ENCODE measurements around the gene AGBL5. TPM values are rescaled to one million over a fixed set of nuclear protein-coding genes. Genes with fewer than 3 reads are reported as not detected.
"Not testable (repeated sequence)": the region's sequence is repeated elsewhere in the genome, so short reads cannot be mapped to it uniquely, and the experiment has no call there.

The AGBL5 gene
- total RNA-seq, 2 donors from 2014 or later: 12.5 to 20.5 TPM

GRCh38 chr2:27071277-27071989, 20.0 kb downstream of the AGBL5 start, which contains the start of gene OST4:
OST4 (minus strand) TSS chr2:27071654.
- no peaks in the 10 kb centered on the region for H3K9me3 Mint-ChIP-seq
- peak; percentile 95 to 97 for ATAC-seq
- peak within 1 kb of the TSS; percentile 98 for H3K4me3 Mint-ChIP-seq
- peak; percentile 95 for DNase-seq (ENCODE audit: low spot score)
- H3K4me1 Mint-ChIP-seq (ENCODE audit: low read depth in 2 of 2): peaks cover 65 to 68% of the 10 kb centered on the region in 2 donors
- peak within 1 kb of the TSS; percentile 94 to 97 for H3K27ac Mint-ChIP-seq
- no peaks in the 10 kb centered on the region for H3K27me3 Mint-ChIP-seq
- H3K36me3 Mint-ChIP-seq: peaks cover 17% of the 10 kb centered on the region

DNA sequence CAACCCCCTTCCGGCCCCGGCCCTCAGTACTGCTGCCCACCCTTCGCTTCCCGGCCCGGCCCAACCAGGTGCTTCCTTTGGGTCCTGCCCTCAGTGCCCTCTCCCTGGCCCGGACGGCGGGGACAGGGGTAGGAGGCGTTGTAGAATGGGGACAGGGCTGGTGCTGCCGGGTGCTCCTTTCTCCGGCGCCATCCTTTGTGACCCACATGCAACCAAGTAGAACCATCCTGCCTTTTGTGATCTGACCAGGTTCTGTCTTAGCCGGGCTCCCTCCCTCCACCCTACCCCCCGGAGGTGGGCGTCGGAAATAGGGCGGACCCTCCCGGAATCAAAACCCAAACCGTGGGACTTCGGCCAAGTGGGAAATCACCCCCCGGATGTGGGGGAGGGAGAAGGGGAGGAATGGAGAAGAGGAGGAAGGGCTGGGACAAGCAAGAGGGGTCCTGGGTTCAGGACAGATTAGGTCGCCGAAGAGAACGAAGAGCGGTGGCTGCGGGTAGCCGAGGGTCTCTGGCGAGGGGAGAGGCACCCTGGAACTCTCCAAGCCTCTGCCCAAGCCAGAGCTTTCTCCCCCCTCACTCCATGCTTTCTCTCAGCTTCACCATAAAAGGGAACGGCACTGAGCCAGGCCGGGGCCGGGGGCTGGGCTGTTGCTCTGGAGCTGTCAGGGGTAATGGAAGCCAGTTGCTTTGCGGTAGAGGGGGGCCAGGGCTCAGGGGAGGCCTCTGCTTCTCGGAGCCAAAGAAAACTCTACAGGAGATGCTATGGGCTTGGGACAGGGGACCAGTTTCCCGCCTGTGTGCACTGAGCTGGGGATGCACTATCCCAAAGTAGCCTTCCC, 20.7 kb downstream of the AGBL5 start:
- DNase-seq (ENCODE audit: low spot score): peak; percentile 80
- Mint-ChIP-seq H3K4me1 (ENCODE audit: low read depth in 2 of 2) (peaks cover 72 to 75% of the 10 kb centered on the region in 2 donors), H3K27ac (peak overlapping the region; percentile 77 to 87), H3K9me3 (no peaks in the 10 kb centered on the region), H3K36me3 (peaks cover 16% of the 10 kb centered on the region), H3K4me3 (peak overlapping the region; percentile 90), H3K27me3 (no peaks in the 10 kb centered on the region)
- no peak for ATAC-seq

GRCh38 chr2:27072920-27073319, 21.5 kb downstream of the AGBL5 start:
- Mint-ChIP-seq H3K36me3 (peaks cover 16% of the 10 kb centered on the region), H3K4me1 (ENCODE audit: low read depth in 2 of 2) (peaks cover 78 to 79% of the 10 kb centered on the region in 2 donors), H3K9me3 (no peaks in the 10 kb centered on the region), H3K27me3 (no peaks in the 10 kb centered on the region), H3K27ac (peak overlapping the region; percentile 77 to 87), H3K4me3 (peak overlapping the region; percentile 90)
- DNase-seq (ENCODE audit: low spot score): no peak
- no peak for ATAC-seq

GRCh38 chr2:27073782-27074181, 22.3 kb downstream of the AGBL5 start:
- Mint-ChIP-seq H3K27me3 (no peaks in the 10 kb centered on the region), H3K27ac (peak overlapping the region; percentile 77 to 87), H3K36me3 (peaks cover 16% of the 10 kb centered on the region), H3K4me1 (ENCODE audit: low read depth in 2 of 2) (peaks cover 75 to 78% of the 10 kb centered on the region in 2 donors), H3K9me3 (no peaks in the 10 kb centered on the region), H3K4me3 (peak overlapping the region; percentile 21)
- DNase-seq (ENCODE audit: low spot score): no peak
- ATAC-seq: no peak

GRCh38 chr2:27074738-27075565, 23.5 kb downstream of the AGBL5 start:
- Mint-ChIP-seq H3K27me3 (no peaks in the 10 kb centered on the region), H3K36me3 (peaks cover 6% of the 10 kb centered on the region), H3K4me3 (peak overlapping the region; percentile 74), H3K4me1 (ENCODE audit: low read depth in 2 of 2) (peaks cover 63 to 66% of the 10 kb centered on the region in 2 donors), H3K9me3 (no peaks in the 10 kb centered on the region), H3K27ac (peak overlapping the region; percentile 77 to 87)
- ATAC-seq: no peak
- DNase-seq (ENCODE audit: low spot score): no peak

DNA sequence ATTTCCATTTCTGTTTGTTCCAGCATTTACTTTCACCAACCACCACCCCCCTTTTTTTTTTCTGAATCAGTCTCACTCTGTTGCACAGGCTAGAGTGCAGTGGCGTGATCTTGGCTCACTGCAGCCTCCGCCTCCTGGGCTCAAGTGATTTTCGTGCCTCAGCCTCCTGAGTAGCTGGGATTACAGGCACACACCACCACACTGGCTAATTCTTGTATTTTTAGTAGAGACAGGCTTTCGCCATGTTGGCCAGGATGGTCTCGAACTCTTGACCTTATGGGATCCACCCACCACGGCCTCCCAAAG, 24.1 kb downstream of the AGBL5 start:
- Mint-ChIP-seq H3K27ac (peak overlapping the region; percentile 77 to 87), H3K4me1 (ENCODE audit: low read depth in 2 of 2) (peaks cover 61 to 65% of the 10 kb centered on the region in 2 donors), H3K4me3 (peak overlapping the region; percentile 74)
- not testable (repeated sequence) for ATAC-seq; H3K36me3 Mint-ChIP-seq; DNase-seq (ENCODE audit: low spot score); H3K27me3 Mint-ChIP-seq; H3K9me3 Mint-ChIP-seq

DNA sequence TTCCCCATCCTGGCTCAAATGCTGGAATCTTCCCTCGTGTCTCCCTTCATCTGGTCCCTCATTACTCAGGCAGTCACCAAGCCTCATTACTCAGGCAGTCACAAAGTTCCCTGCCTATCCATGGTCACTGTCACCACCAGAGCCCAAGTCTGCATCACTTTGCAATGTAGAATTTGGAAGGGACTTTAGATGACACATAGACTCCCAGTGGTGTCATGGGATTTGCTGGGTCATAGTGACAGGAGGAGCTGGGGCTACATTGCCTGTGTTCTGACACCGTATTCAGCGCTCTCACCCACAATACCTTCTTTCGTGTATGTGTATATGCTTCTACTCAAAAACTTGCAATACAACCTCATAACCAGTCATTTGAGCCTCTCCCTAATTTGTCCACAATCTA, 24.9 kb downstream of the AGBL5 start:
- H3K27ac Mint-ChIP-seq: peak overlapping the region; percentile 77 to 87
- H3K9me3 Mint-ChIP-seq: no peaks in the 10 kb centered on the region
- DNase-seq (ENCODE audit: low spot score): no peak
- H3K4me3 Mint-ChIP-seq: peak overlapping the region; percentile 66
- no peaks in the 10 kb centered on the region for H3K27me3 Mint-ChIP-seq
- H3K4me1 Mint-ChIP-seq (ENCODE audit: low read depth in 2 of 2): peaks cover 61 to 66% of the 10 kb centered on the region in 2 donors
- ATAC-seq: no peak
- H3K36me3 Mint-ChIP-seq: no peaks in the 10 kb centered on the region

- no peak for DNase-seq (ENCODE audit: low spot score)
- H3K9me3 Mint-ChIP-seq: no peaks in the 10 kb centered on the region
- peak overlapping the region; percentile 77 to 87 for H3K27ac Mint-ChIP-seq
- no peaks in the 10 kb centered on the region for H3K27me3 Mint-ChIP-seq
- ATAC-seq: no peak
- H3K4me1 Mint-ChIP-seq (ENCODE audit: low read depth in 2 of 2): peaks cover 62 to 69% of the 10 kb centered on the region in 2 donors
- no peaks in the 10 kb centered on the region for H3K36me3 Mint-ChIP-seq
- no peak overlapping the region for H3K4me3 Mint-ChIP-seq
Measured at GRCh38 chr2:27077231-27077630, 25.8 kb downstream of the AGBL5 start.

GRCh38 chr2:27078267-27079194, 27.1 kb downstream of the AGBL5 start, which contains the start of gene EMILIN1:
EMILIN1 (plus strand) TSS chr2:27078615; CDS start chr2:27079066, 451 bp downstream.
- peak within 1 kb of the TSS; percentile 96 to 98 for H3K27ac Mint-ChIP-seq
- no peak for ATAC-seq
- no peaks in the 10 kb centered on the region for H3K36me3 Mint-ChIP-seq

GRCh38 chr2:27079233-27080139, 28.0 kb downstream of the AGBL5 start:
- Mint-ChIP-seq H3K27ac (peak overlapping the region; percentile 96 to 98), H3K36me3 (no peaks in the 10 kb centered on the region), H3K27me3 (no peaks in the 10 kb centered on the region), H3K4me3 (peak overlapping the region; percentile 89), H3K4me1 (ENCODE audit: low read depth in 2 of 2) (peaks cover 42 to 59% of the 10 kb centered on the region in 2 donors), H3K9me3 (no peaks in the 10 kb centered on the region)
- ATAC-seq: no peak
- no peak for DNase-seq (ENCODE audit: low spot score)

More at GRCh38 chr2:27078267-27079194, 27.1 kb downstream of the AGBL5 start, which contains the start of gene EMILIN1:
- peaks cover 49 to 60% of the 10 kb centered on the region in 2 donors for H3K4me1 Mint-ChIP-seq (ENCODE audit: low read depth in 2 of 2)
- H3K27me3 Mint-ChIP-seq: no peaks in the 10 kb centered on the region
- no peak for DNase-seq (ENCODE audit: low spot score)
- peak within 1 kb of the TSS; percentile 42 for H3K4me3 Mint-ChIP-seq
- H3K9me3 Mint-ChIP-seq: no peaks in the 10 kb centered on the region

DNA sequence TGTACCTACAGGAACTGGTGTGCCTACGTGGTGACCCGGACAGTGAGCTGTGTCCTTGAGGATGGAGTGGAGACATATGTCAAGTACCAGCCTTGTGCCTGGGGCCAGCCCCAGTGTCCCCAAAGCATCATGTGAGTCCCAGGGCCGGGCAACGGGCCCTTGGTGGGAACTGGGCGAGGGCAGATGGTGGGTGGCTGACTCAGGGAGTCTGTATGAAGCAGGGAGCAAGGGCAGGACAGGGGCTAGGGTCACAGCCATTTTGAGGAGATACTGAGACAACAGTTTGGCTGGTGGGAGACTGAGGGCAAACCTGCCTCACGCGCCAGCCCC, 28.6 kb downstream of the AGBL5 start:
- no peak for ATAC-seq
- Mint-ChIP-seq H3K27ac (peak overlapping the region; percentile 96 to 98), H3K27me3 (no peaks in the 10 kb centered on the region), H3K9me3 (no peaks in the 10 kb centered on the region), H3K4me3 (peak overlapping the region; percentile 89), H3K36me3 (no peaks in the 10 kb centered on the region), H3K4me1 (ENCODE audit: low read depth in 2 of 2) (peaks cover 38 to 53% of the 10 kb centered on the region in 2 donors)
- DNase-seq (ENCODE audit: low spot score): no peak

- no peaks in the 10 kb centered on the region for H3K9me3 Mint-ChIP-seq
- H3K4me3 Mint-ChIP-seq: peak overlapping the region; percentile 89
- no peak for ATAC-seq
- no peaks in the 10 kb centered on the region for H3K27me3 Mint-ChIP-seq
- no peaks in the 10 kb centered on the region for H3K36me3 Mint-ChIP-seq
- no peak for DNase-seq (ENCODE audit: low spot score)
- H3K4me1 Mint-ChIP-seq (ENCODE audit: low read depth in 2 of 2): peaks cover 38 to 53% of the 10 kb centered on the region in 2 donors
- peak overlapping the region; percentile 96 to 98 for H3K27ac Mint-ChIP-seq
Measured at GRCh38 chr2:27080603-27080936, 29.1 kb downstream of the AGBL5 start.
